Aorta (tissue), 5 donors: Measurements from ENCODE around the gene NDUFV3. TPM values are rescaled to one million over a fixed set of nuclear protein-coding genes. Genes with fewer than 3 reads are reported as not detected.
"Not testable (repeated sequence)": the region's sequence is repeated elsewhere in the genome, so short reads cannot be mapped to it uniquely, and the experiment has no call there.

Experiments used
- ATAC-seq: fragments of 200-7000 bp; cut with Tn5 transposase; one replicate; pipeline ENCODE4 v1.9.1; 2022; ENCODE audit warnings: moderate library complexity; ENCODE audit not compliant: low FRiP score
- DNase-seq, 2 donors: peaks; one replicate each; pipeline ENCODE4 v3.0.0-alpha.2; 2020
- H3K27ac ChIP-seq, 2 donors: one replicate each; pipeline ENCODE4 v1.5.1; 2013; ENCODE audit warnings: low read length in 2 of 2, mild to moderate bottlenecking in 2 of 2, moderate library complexity in 2 of 2, control low read depth in 1 of 2, inconsistent platforms in 1 of 2, low read depth in 1 of 2
- H3K27me3 ChIP-seq, 2 donors: one replicate each; pipeline ENCODE4 v1.6.1; 2013; ENCODE audit warnings: control low read depth in 1 of 2, low read length in 1 of 2, mild to moderate bottlenecking in 1 of 2, moderate library complexity in 1 of 2; ENCODE audit not compliant: insufficient read depth in 2 of 2, control insufficient read depth in 1 of 2
- H3K36me3 ChIP-seq, 2 donors: one replicate each; pipeline ENCODE4 v1.6.1; 2013; ENCODE audit warnings: control low read depth in 1 of 2, low read length in 1 of 2, mild to moderate bottlenecking in 1 of 2; ENCODE audit not compliant: insufficient read depth in 2 of 2, control insufficient read depth in 1 of 2
- H3K4me1 ChIP-seq, 2 donors: one replicate each; pipeline ENCODE4 v1.6.1; 2013; ENCODE audit warnings: low read length in 2 of 2, control low read depth in 1 of 2, mild to moderate bottlenecking in 1 of 2, moderate library complexity in 1 of 2; ENCODE audit not compliant: insufficient read depth in 2 of 2, control insufficient read depth in 1 of 2
- H3K4me3 ChIP-seq, 2 donors: one replicate each; pipeline ENCODE4 v1.5.1; 2013; ENCODE audit warnings: low read length in 2 of 2, control low read depth in 1 of 2, mild to moderate bottlenecking in 1 of 2
- H3K9me3 ChIP-seq: one replicate; pipeline ENCODE4 v1.6.1; 2013; ENCODE audit warnings: mild to moderate bottlenecking, low read length; ENCODE audit not compliant: control insufficient read depth
- WGBS, 2 donors: extraction: QIAGEN DNeasy Blood & Tissue Kit; methylation state at CpG; one replicate each; pipeline ENCODE4 v1.1.7; 2013; 5-methylcytosine and 5-hydroxymethylcytosine counted together
- intact Hi-C, 2 donors: fragments of 100-400 bp; cut with DNase I; formaldehyde crosslinking; loops; one replicate each; pipeline versions ENCODE4 v1.14.2 to v1.15.0; 2022
- polyA plus RNA-seq, 2 donors: library from polyadenylated mRNA; stranded (reverse); fragments of 200-250 nt; gene quantifications; one replicate each; pipeline ENCODE4 v1.2.3, GENCODE V29; 2013
- total RNA-seq, 2 donors: library from RNA; stranded (reverse); fragmentation: NEBNext Ultra II Directional; extraction: Animal tissue kit (Norgen Biotek cat#: 25700); gene quantifications; one replicate each; pipeline ENCODE4 v1.2.1, GENCODE V29; 2021
- donor health status: healthy with polysubstance abuse.
- donor health status: Bipolar disorder and iron deficiency.
- donor health status: DM: no; HTN: no; CAD: no.
- donor health status: DM: no; HTN: no; CAD: no.
- donor health status: DM: yes; HTN: yes; CAD: no.

NDUFV3 gene
- total and polyA plus RNA-seq, 4 donors, result 16.3 to 34.4 (median 26.9) TPM

DNA sequence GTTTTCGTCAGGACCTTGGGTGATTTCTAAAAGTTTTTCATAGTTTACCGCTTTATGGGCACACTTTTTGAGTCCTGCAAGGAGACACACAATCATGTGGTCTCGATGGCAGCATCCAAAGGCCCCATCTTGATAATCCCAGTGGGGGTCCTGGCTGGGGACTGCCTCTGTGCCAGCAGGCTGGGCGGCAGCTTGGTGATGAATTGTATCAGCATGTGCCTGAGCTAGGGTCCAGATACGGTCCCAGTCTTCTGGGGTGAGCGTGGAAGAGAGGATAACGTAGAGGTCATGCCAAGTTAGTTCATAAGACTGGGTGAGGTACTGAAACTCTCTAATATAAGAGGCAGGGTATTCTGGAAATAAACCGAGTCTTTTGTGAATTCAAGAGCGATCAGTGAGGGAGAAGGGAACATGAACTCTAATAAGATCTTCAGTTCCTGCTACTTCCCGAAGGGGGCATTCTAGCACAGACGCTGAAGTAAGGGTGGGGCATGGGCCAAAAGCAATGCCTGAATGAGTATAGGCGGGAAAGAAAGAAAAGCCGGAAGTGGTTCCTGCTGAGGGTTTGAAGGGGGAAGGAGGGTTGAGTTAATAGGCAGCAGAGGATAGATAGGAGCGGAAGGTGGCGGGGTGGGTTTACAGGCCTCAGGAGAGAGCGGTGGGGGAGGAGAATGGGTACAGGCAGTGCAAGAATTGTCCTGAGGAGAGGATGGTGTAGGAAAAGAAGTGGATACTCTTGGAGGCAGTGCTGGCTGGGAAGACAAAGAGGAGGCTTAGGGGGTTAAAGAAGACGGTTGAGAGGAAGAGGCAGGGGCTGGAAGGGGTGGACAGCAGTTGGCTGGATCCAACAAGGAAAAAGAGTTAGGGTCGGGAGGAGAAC lies 30.7 kb downstream of the NDUFV3 start:
- H3K36me3 ChIP-seq, result no peaks in the 10 kb centered on the region
- 17% methylated on average over 18 of the region's 18 CpGs for WGBS, 2 donors
- H3K4me3 ChIP-seq, result no peak overlapping the region
- H3K27ac ChIP-seq, result no peak overlapping the region
- DNase-seq (peak in 1 of 2 donors; percentile 62), ATAC-seq (peak; percentile 85)
- no peaks in the 10 kb centered on the region for H3K4me1 ChIP-seq
- no peaks in the 10 kb centered on the region for H3K27me3 ChIP-seq
- intact Hi-C loops, result loop anchor here in 1 of 2 donors (2.0 kb wide), 1 partner anchor 49 kb away; no protein-coding TSS in a partner anchor
- no peaks in the 10 kb centered on the region for H3K9me3 ChIP-seq

DNA sequence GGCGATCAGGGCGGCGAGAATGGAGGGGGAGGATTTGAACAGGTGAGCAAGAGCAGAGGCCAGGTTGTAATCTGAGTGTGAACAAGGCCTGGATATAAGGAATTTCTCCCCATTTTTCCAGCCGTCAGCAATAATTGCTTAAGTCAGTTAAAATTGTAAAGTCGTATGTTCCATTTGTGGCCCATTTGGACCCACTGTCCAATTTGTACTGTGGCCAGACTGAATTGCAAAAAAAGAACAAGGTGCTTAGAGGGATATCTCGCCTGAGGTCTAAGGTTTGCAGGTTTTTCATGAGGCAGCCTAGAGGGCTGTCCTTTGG lies 31.3 kb downstream of the NDUFV3 start:
- H3K4me1 ChIP-seq, result no peaks in the 10 kb centered on the region
- no peaks in the 10 kb centered on the region for H3K27me3 ChIP-seq
- 88 to 89% methylated on average over 6 of the region's 6 CpGs for WGBS, 2 donors
- DNase-seq, result no peak
- H3K27ac ChIP-seq, result no peak overlapping the region
- no peak for ATAC-seq
- no peaks in the 10 kb centered on the region for H3K9me3 ChIP-seq
- H3K36me3 ChIP-seq, result no peaks in the 10 kb centered on the region
- H3K4me3 ChIP-seq, result no peak overlapping the region
- intact Hi-C loops, result loop anchor here in 1 of 2 donors (2.0 kb wide), 1 partner anchor 48 kb away; no protein-coding TSS in a partner anchor

DNA sequence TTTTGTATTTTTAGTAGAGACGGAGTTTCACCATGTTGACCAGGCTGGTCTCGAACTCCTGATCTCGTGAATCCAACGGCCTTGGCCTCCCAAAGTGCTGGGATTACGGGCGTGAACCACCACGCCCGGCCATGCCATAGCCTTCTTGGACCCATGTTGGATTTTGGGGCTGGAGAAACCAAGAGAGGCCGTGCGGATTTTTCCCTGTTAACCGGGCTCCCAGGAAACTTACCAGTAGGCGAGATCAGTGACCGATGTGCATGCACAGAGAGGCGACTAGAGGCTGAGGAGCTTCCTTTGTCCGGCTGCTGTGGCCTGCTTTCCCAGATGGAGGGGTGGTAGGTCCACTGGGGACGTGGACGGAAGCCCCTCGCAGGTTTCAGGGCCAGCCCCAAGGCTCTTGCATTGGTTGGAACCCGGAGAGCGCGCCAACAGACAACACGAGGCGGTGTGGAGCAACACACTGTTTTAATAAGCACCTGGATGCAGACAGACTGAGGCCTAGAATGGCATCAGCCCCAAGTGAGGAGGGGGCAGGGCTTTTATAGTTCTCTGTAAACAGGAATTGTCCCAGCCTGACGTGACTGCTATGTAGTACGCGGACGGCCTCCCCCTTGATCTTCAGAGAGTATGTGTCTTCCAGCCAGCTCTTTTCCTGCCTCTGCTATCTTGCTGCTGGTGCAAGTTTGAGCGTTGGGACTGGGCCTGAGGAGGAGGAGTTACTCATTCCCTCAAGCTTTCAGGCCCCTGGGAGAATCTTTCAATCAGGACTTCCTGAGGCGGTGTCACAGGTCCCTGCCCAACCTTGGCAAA lies 32.2 kb downstream of the NDUFV3 start, which contains the start of gene ERVH48-1:
TSS of gene ERVH48-1 (minus strand) at position 517 of the 813 bp plus-strand sequence. CDS start 6,624 bp downstream, outside the sequence.
- H3K27me3 ChIP-seq, result no peaks in the 10 kb centered on the region
- no peak within 1 kb of the TSS for H3K4me3 ChIP-seq
- H3K36me3 ChIP-seq, result no peaks in the 10 kb centered on the region
- WGBS, 2 donors, result 92 to 93% methylated on average over 29 of the region's 29 CpGs
- intact Hi-C loops, result loop anchor here in 1 of 2 donors (2.0 kb wide), 1 partner anchor 47 kb away; no protein-coding TSS in a partner anchor
- ATAC-seq (no peak), DNase-seq (peak; percentile 42 to 55)
- H3K27ac ChIP-seq, result no peak within 1 kb of the TSS
- no peaks in the 10 kb centered on the region for H3K4me1 ChIP-seq
- H3K9me3 ChIP-seq, result no peaks in the 10 kb centered on the region

DNA sequence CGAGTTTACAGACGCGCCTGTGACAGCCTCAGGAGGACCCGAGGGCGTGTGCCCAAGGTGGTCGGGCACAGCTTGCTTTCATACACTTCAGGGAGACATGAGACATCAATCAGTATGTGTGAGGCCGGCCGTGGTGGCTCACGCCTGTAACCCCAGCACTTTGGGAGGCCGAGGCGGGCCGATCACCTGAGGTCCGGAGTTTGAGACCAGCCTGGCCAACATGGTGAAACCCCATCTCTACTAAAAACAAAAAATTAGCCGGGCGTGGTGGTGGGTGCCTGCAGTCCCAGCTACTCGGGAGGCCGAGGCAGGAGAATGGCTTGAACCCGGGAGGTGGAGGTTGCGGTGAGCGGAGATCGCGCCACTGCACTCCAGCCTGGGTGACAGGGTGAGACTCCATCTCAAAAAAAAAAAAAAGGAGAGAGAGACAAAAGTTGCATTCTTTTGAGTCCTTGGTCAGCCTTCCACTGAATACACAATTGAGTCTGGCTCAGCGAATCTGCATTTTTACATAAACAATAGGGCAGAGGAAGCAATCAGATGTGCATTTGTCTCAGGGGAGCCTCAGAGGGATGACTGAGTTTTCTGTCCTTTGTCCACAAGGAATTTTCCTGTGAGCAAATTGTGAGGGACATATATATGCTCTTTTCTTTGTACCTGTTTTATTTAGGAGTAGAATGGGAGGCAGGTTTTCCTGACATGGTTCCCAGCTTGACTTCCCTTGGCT lies 34.5 kb downstream of the NDUFV3 start:
- WGBS, 2 donors, result 94 to 95% methylated on average over 23 of the region's 23 CpGs
- H3K27ac ChIP-seq, H3K27me3 ChIP-seq, DNase-seq, H3K4me3 ChIP-seq, H3K4me1 ChIP-seq, ATAC-seq, H3K9me3 ChIP-seq, H3K36me3 ChIP-seq, intact Hi-C loops: not testable (repeated sequence)

DNA sequence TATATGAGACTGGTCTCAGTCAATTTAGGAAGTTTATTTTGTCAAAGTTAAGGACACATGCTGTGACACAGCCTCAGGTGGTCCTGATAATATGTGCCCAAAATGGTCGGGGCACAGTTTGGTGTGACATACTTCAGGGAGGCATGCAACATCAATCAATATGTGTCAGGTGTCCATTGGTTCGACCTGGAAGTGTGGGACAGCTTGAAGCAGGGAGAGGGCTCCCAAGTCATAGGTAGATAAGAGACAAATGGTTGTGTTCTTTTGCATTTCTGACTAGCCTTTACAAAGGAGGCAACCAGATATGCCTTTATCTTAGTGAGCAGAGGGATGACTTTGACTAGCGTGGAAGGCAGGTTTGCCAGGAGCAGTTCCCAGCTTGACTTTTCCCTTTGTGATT lies 36.9 kb downstream of the NDUFV3 start:
- Histone ChIP-seq H3K27ac (no peak overlapping the region), H3K9me3 (no peaks in the 10 kb centered on the region), H3K36me3 (no peaks in the 10 kb centered on the region), H3K4me1 (no peaks in the 10 kb centered on the region), H3K4me3 (no peak overlapping the region), H3K27me3 (no peaks in the 10 kb centered on the region)
- intact Hi-C loops, result no loop called here
- ATAC-seq (no peak), DNase-seq (no peak)
- WGBS, 2 donors, result 71 to 72% methylated on average over 3 of the region's 3 CpGs

DNA sequence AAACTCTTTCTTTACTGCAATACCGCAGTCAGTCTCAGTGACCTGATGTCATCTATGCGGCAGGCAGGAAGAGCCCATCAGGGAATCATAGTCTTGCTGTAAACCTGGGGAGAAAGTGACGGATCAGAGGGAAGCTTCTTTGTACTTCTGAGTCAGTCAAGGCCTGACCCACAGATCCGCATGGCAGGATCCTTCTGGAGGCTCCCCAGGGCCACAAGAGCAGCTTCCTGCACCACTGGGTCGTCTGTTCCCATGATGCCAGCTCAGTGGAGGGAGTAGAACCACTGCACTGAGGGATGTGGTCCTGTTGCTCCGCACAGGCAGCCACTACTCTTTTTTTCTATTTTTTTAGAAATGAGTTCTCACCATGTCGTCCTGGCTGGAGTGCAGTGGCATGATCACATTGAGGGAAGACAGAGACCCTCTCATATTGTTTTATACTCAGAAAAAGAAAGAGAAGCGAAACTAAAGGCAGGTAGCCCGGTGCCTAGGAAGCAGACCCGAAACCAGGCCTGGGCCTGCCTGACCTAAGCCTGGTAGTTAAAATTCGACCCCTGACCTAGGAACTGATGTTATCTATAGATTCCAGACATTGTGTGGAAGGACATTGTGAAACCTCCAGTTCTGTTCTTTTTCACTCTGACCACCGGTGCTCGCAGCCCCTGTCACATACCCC lies 38.6 kb downstream of the NDUFV3 start:
- intact Hi-C loops, result no loop called here
- DNase-seq (peak in 1 of 2 donors; percentile 39), ATAC-seq (no peak)
- Histone ChIP-seq H3K4me3 (no peak overlapping the region), H3K27ac (no peak overlapping the region), H3K4me1 (no peaks in the 10 kb centered on the region), H3K9me3 (no peaks in the 10 kb centered on the region), H3K36me3 (no peaks in the 10 kb centered on the region), H3K27me3 (no peaks in the 10 kb centered on the region)
- WGBS, 2 donors, result 93 to 94% methylated on average over 13 of the region's 13 CpGs

DNA sequence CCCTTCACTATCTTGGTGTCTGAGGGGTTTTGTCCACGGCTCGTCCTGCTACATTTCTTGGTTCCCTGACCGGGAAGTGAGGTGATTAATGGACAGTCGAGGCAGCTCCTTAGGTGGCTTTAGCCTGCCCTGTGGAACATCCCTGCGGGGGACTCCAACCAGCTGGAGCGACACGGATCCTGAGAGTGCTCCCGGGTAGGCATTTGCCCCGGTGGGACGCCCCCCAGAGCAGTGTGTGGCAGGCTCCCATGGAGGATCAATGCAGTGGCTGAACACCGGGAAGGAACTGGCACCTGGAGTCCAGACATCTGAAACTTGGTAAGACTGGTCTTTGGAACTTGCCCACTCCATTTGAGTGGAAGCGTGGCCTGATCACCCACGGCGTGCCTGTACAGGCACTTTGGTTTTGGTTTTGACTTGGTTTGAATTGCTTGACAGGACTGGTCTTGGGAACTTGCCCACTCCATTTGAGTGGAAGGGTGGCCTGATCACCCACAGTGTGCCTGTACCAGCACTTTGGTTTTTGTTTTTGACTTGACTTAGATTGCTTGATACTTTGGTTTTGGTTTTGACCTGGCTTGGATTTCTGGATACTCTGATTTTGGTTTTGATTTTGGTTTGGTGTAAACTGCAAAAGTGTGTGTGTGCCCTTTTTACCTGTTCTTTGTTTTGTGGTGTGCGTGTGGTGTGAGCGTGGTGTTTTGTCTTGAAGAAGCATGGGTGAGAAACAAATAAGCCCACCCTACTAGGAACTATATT lies 39.4 kb downstream of the NDUFV3 start:
- H3K4me1 ChIP-seq, H3K27ac ChIP-seq, H3K9me3 ChIP-seq, H3K4me3 ChIP-seq, intact Hi-C loops, ATAC-seq, H3K27me3 ChIP-seq, H3K36me3 ChIP-seq: not testable (repeated sequence)
- DNase-seq, result peak in 1 of 2 donors; percentile 60
- 93 to 96% methylated on average over 16 of the region's 16 CpGs for WGBS, 2 donors
